GM12864 (cell line): ENCODE measurements around the gene ST8SIA1.

Experiments used
- DNase-seq: peaks from one replicate; pipeline ENCODE4 v3.0.0-alpha.2; 2011; ENCODE audit warnings: low read depth
- H3K4me3 ChIP-seq: 2 replicates; pipeline ENCODE4 v1.5.1; 2011; ENCODE audit warnings: mild to moderate bottlenecking, low read depth, low read length, control low read depth
- TF ChIP-seq, protein P1 (sequence below): IDR thresholded peaks from 2 replicates; pipeline ENCODE4 v1.5.1; 2011; ENCODE audit warnings: low read depth, mild to moderate bottlenecking, moderate library complexity, low read length, control low read depth, inconsistent platforms; ENCODE audit errors: missing control alignments

The ST8SIA1 gene

GRCh38 chr12:22190969-22191368 is 143.5 kb downstream of the ST8SIA1 start:
- TF ChIP-seq, protein P1, sequence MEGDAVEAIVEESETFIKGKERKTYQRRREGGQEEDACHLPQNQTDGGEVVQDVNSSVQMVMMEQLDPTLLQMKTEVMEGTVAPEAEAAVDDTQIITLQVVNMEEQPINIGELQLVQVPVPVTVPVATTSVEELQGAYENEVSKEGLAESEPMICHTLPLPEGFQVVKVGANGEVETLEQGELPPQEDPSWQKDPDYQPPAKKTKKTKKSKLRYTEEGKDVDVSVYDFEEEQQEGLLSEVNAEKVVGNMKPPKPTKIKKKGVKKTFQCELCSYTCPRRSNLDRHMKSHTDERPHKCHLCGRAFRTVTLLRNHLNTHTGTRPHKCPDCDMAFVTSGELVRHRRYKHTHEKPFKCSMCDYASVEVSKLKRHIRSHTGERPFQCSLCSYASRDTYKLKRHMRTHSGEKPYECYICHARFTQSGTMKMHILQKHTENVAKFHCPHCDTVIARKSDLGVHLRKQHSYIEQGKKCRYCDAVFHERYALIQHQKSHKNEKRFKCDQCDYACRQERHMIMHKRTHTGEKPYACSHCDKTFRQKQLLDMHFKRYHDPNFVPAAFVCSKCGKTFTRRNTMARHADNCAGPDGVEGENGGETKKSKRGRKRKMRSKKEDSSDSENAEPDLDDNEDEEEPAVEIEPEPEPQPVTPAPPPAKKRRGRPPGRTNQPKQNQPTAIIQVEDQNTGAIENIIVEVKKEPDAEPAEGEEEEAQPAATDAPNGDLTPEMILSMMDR, result no peak
- no peak for DNase-seq
- H3K4me3 ChIP-seq, result no peak overlapping the region

GRCh38 chr12:22188431-22188830 is 146.1 kb downstream of the ST8SIA1 start:
- no peak overlapping the region for H3K4me3 ChIP-seq
- no peak for DNase-seq
- TF ChIP-seq, protein P1, result no peak

DNA sequence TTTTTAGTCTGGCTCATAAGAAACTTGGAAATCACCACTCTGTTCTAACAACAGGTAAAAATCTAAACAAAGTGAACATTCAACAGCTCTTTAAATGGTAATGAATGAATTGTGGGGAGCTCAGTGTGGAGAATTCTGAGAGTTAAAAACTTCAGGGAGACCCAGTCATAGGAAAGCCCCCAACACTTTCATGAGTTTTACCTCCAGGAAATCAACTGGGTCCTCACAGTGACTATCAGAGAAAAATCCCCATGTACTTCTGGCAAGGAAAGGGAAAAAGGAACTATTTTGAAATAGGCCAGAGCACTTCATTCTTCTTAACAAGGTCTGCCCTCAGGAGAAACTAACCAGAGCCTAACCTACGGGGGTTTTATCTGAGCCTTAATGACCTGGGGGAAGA is 153.8 kb downstream of the ST8SIA1 start:
- no peak for DNase-seq
- no peak overlapping the region for H3K4me3 ChIP-seq
- TF ChIP-seq, protein P1, result no peak

GRCh38 chr12:22173177-22173576 is 161.3 kb downstream of the ST8SIA1 start:
- no peak for DNase-seq
- TF ChIP-seq, protein P1, result no peak
- H3K4me3 ChIP-seq, result no peak overlapping the region

GRCh38 chr12:22172501-22172900 is 162.0 kb downstream of the ST8SIA1 start:
- no peak for DNase-seq
- H3K4me3 ChIP-seq, result no peak overlapping the region
- TF ChIP-seq, protein P1, result no peak

DNA sequence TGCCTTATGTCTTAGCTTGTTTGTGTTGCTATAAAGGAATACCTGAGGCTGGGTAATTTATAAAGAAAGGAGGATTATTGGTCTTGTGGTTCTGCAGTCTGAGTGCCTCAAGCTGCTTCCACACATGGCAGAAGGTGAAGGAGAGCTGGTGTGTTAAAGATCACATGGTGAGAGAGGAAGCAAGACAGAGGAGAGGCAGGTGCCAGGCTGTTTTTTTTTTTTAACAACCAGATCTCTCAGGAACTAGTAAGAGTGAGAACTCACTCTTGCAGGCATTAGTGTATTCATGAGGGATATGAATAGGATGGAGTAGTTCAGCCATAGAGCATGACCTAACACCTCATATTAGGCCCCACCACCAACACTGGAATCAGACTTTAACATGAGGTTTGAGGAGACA is 165.1 kb downstream of the ST8SIA1 start:
- TF ChIP-seq, protein P1, result no peak
- H3K4me3 ChIP-seq, result no peak overlapping the region
- no peak for DNase-seq

GRCh38 chr12:22164139-22164538 is 170.4 kb downstream of the ST8SIA1 start:
- H3K4me3 ChIP-seq, result no peak overlapping the region
- TF ChIP-seq, protein P1, result no peak
- no peak for DNase-seq
